ENCODE measurements around the gene TMEM178B. TPM values are rescaled to one million over a fixed set of nuclear protein-coding genes. Genes with fewer than 3 reads are reported as not detected.

The TMEM178B gene
- total RNA-seq, 2 donors from 2014 or later: 1.7 to 4.1 TPM

GRCh38 chr7:141344153-141344935 is 270.5 kb downstream of the TMEM178B start:
- no peak for DNase-seq
- no peaks in the 10 kb centered on the region for H3K27me3 Mint-ChIP-seq (ENCODE audit: insufficient read depth)
- no peaks in the 10 kb centered on the region for H3K36me3 ChIP-seq (ENCODE audit: control insufficient read depth, insufficient read depth, low read length)
- no peak overlapping the region for H3K4me3 ChIP-seq (ENCODE audit: low read length)
- H3K4me1 ChIP-seq (ENCODE audit: control insufficient read depth, insufficient read depth, low read length): no peaks in the 10 kb centered on the region
- no peak overlapping the region for H3K4me3 Mint-ChIP-seq
- no peak overlapping the region for H3K27ac Mint-ChIP-seq
- TF ChIP-seq CTCF (conservative IDR thresholded peaks at IDR 0.05): no peak
- 83 to 84% methylated on average over 1 to 3 of the region's 3 CpGs for WGBS, 2 experiments (ENCODE audit: insufficient coverage in 1 of 2, insufficient read length in 1 of 2)
- no peaks in the 10 kb centered on the region for H3K27me3 ChIP-seq (ENCODE audit: control insufficient read depth, insufficient read depth, low read length, poor library complexity, severe bottlenecking)
- H3K36me3 Mint-ChIP-seq (ENCODE audit: low read depth): no peaks in the 10 kb centered on the region
- H3K9me3 ChIP-seq (ENCODE audit: control insufficient read depth, low read length): no peaks in the 10 kb centered on the region
- H3K4me1 Mint-ChIP-seq: no peaks in the 10 kb centered on the region
- H3K9me3 Mint-ChIP-seq: no peaks in the 10 kb centered on the region
- no peak overlapping the region for H3K27ac ChIP-seq (ENCODE audit: low read depth, low read length)
- H3K9ac ChIP-seq (ENCODE audit: extremely low read depth, low read length, poor library complexity, severe bottlenecking): no peak overlapping the region

- Histone ChIP-seq H3K27ac (ENCODE audit: low read depth, low read length) (no peak overlapping the region), H3K9me3 (ENCODE audit: control insufficient read depth, low read length) (no peaks in the 10 kb centered on the region), H3K4me1 (ENCODE audit: control insufficient read depth, insufficient read depth, low read length) (no peaks in the 10 kb centered on the region), H3K27me3 (ENCODE audit: control insufficient read depth, insufficient read depth, low read length, poor library complexity, severe bottlenecking) (no peaks in the 10 kb centered on the region), H3K36me3 (ENCODE audit: control insufficient read depth, insufficient read depth, low read length) (no peaks in the 10 kb centered on the region), H3K9ac (ENCODE audit: extremely low read depth, low read length, poor library complexity, severe bottlenecking) (no peak overlapping the region), H3K4me3 (ENCODE audit: low read length) (no peak overlapping the region)
- Mint-ChIP-seq H3K27ac (no peak overlapping the region), H3K36me3 (ENCODE audit: low read depth) (no peaks in the 10 kb centered on the region), H3K27me3 (ENCODE audit: insufficient read depth) (no peaks in the 10 kb centered on the region), H3K9me3 (no peaks in the 10 kb centered on the region), H3K4me3 (no peak overlapping the region), H3K4me1 (no peaks in the 10 kb centered on the region)
- WGBS, 2 experiments (ENCODE audit: insufficient coverage in 1 of 2, insufficient read length in 1 of 2): 85 to 95% methylated on average over 4 to 7 of the region's 7 CpGs
- DNase-seq: no peak
- no peak for TF ChIP-seq CTCF (conservative IDR thresholded peaks at IDR 0.05)
These were observed 274.9 kb downstream of the TMEM178B start for GRCh38 chr7:141348728-141349127.

- no peaks in the 10 kb centered on the region for H3K36me3 ChIP-seq (ENCODE audit: control insufficient read depth, insufficient read depth, low read length)
- H3K4me3 ChIP-seq (ENCODE audit: low read length): no peak overlapping the region
- Mint-ChIP-seq H3K9me3 (no peaks in the 10 kb centered on the region), H3K4me3 (no peak overlapping the region), H3K27ac (no peak overlapping the region), H3K27me3 (ENCODE audit: insufficient read depth) (no peaks in the 10 kb centered on the region), H3K4me1 (peaks cover under 1% of the 10 kb centered on the region), H3K36me3 (ENCODE audit: low read depth) (no peaks in the 10 kb centered on the region)
- no peaks in the 10 kb centered on the region for H3K4me1 ChIP-seq (ENCODE audit: control insufficient read depth, insufficient read depth, low read length)
- TF ChIP-seq CTCF (conservative IDR thresholded peaks at IDR 0.05): no peak
- no peaks in the 10 kb centered on the region for H3K27me3 ChIP-seq (ENCODE audit: control insufficient read depth, insufficient read depth, low read length, poor library complexity, severe bottlenecking)
- no peak for DNase-seq
- H3K9ac ChIP-seq (ENCODE audit: extremely low read depth, low read length, poor library complexity, severe bottlenecking): no peak overlapping the region
- WGBS, 2 experiments (ENCODE audit: insufficient coverage in 1 of 2, insufficient read length in 1 of 2): 79 to 92% methylated on average over 5 of the region's 5 CpGs
- no peak overlapping the region for H3K27ac ChIP-seq (ENCODE audit: low read depth, low read length)
- no peaks in the 10 kb centered on the region for H3K9me3 ChIP-seq (ENCODE audit: control insufficient read depth, low read length)
These were observed 275.5 kb downstream of the TMEM178B start for GRCh38 chr7:141349338-141349737.
